ENCODE data around the gene CERK. TPM values are rescaled to one million over a fixed set of nuclear protein-coding genes. Genes with fewer than 3 reads are reported as not detected.

The CERK gene
- total and polyA plus RNA-seq, 9 of the 15 experiments (the other 6 are each of a cell fraction or from before 2014, with no cell fraction given), result 1.1 to 14.9 (median 8.7) TPM

GRCh38 chr22:46654927-46655595 lies 83.0 kb downstream of the CERK start (continued):
- no peak for TF ChIP-seq AFF4 (CRISPR knock-in tag; IDR thresholded peaks at IDR 0.05)

DNA sequence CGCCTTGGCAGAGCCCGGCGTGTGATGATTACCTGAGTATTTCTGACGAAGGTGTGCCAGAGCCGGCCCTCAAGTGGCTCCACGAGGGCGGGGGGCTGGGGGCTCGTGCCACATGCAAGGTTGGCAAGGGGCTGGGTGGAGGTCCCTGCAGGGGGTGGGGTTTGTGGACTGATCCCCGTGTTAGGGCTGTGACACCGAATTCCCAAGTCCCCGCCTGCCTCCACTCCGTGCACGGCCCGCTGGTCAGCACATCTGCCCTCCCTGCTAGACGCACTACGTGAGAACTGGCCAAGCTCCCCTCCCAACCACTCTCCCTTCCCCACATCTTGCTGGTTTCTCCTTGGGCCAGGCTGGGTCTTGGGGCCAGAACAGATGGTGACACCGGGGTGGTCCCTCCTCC lies 83.6 kb downstream of the CERK start:
- intact Hi-C loops (cut with micrococcal nuclease), result no loop called here
- CTCF ChIA-PET (ENCODE audit: low intra/inter-chr PET ratio), result no interaction called here
- Histone ChIP-seq H3K9me3 (replicated peaks; ENCODE audit: control insufficient read depth, insufficient read depth, low read depth, low read length) (no peaks in the 10 kb centered on the region), H2AFZ (ENCODE audit: low read depth, low read length) (no peak overlapping the region), H3K4me3 (no peak overlapping the region), H3K4me2 (ENCODE audit: insufficient read depth, low read length) (no peak overlapping the region), H4K20me1 (replicated peaks; ENCODE audit: control insufficient read depth, insufficient read depth, low read length) (no peaks in the 10 kb centered on the region), H3K36me3 (ENCODE audit: control insufficient read depth, insufficient read depth, low read length) (no peaks in the 10 kb centered on the region; the same call in 2 of the 3 replicates), H3K27ac (ENCODE audit: extremely low read depth, low read depth, low read length) (no peak overlapping the region), H3K79me2 (ENCODE audit: control insufficient read depth, insufficient read depth, low read length) (peaks cover 49% of the 10 kb centered on the region), H3K9ac (ENCODE audit: insufficient read depth in 1 of 2, low read depth in 2 of 2, low read length in 2 of 2) (peak overlapping the region in 1 of 2 experiments; percentile 35; a peak in 1 of 4 replicates), H3K27me3 (ENCODE audit: control insufficient read depth in 2 of 2, insufficient read depth in 2 of 2, low read length in 2 of 2) (no peaks in the 10 kb centered on the region), H3K4me1 (replicated peaks in 1 of 2; ENCODE audit: control insufficient read depth in 2 of 2, insufficient read depth in 2 of 2, low read length in 2 of 2) (peaks cover 34 to 60% of the 10 kb centered on the region in 2 experiments), H3K9me1 (ENCODE audit: control insufficient read depth, insufficient read depth, low read length) (no peaks in the 10 kb centered on the region)
- 84% methylated on average over 11 of the region's 17 CpGs for WGBS (ENCODE audit: insufficient coverage, low coverage, missing lambda C conversion rate)
- no peak for FAIRE-seq
- BruUV-seq (replicated peaks), result no TSS peak
- ATAC-seq, result no peak
- no peak for DNase-seq (ENCODE audit: extremely low read depth in 1 of 4, low spot score in 3 of 4)
- TF ChIP-seq MAFG (tag; conservative IDR thresholded peaks at IDR 0.05), result no peak
- no peak for TF ChIP-seq RFX5 (IDR thresholded peaks at IDR 0.05; ENCODE audit: low read depth, low read length)
- TF ChIP-seq L3MBTL2 (IDR thresholded peaks at IDR 0.05), result no peak
- TF ChIP-seq ZNF830 (CRISPR knock-in tag; IDR thresholded peaks at IDR 0.05), result no peak
- TF ChIP-seq EZH2 (IDR thresholded peaks at IDR 0.05; ENCODE audit: borderline replicate concordance, low read depth, low read length), result no peak
- TF ChIP-seq, protein P1, sequence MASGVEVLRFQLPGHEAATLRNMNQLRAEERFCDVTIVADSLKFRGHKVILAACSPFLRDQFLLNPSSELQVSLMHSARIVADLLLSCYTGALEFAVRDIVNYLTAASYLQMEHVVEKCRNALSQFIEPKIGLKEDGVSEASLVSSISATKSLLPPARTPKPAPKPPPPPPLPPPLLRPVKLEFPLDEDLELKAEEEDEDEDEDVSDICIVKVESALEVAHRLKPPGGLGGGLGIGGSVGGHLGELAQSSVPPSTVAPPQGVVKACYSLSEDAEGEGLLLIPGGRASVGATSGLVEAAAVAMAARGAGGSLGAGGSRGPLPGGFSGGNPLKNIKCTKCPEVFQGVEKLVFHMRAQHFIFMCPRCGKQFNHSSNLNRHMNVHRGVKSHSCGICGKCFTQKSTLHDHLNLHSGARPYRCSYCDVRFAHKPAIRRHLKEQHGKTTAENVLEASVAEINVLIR (CRISPR knock-in tag; IDR thresholded peaks at IDR 0.05), result no peak
- no peak for TF ChIP-seq ZNF561 (CRISPR knock-in tag; conservative IDR thresholded peaks at IDR 0.05)
- TF ChIP-seq PCBP1 (IDR thresholded peaks at IDR 0.05; ENCODE audit: low read depth, low read length, poor library complexity, severe bottlenecking), result no peak
- in situ Hi-C loops (cut with MboI), result no loop called here
- POLR2A ChIA-PET, result interaction anchor here (0.9 kb wide), 1 partner anchor 91 kb away, joined by 3 read pairs; no protein-coding TSS in a partner anchor
